ENCODE data around the gene SYCE3. TPM values are rescaled to one million over a fixed set of nuclear protein-coding genes. Genes with fewer than 3 reads are reported as not detected.
A peak's percentile ranks its signal among the peaks of the same experiment; 100 is the strongest.

Gene SYCE3
- polyA plus RNA-seq, 3 donors = 1.9 to 3.1 TPM; not detected in 1

DNA sequence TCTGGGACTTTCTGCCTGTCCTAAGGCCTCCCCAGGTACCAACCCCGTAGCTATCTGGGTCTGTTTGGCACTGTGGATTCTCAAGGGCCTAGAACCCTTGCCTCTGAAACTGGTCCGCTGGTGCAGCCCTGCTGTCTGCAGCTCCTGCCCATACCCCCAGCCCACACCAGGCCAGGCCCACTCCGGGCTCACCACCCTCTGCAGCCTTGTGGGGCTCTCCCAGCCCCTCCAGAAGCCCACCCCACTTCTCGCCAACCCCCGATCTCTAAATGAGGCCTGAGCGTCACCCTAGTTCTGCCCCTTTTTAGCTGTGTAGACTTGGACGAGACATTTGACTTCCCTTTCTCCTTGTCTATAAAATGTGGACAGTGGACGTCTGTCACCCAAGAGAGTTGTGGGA is 12.3 kb downstream of the SYCE3 start:
- no peak overlapping the region for H3K27ac ChIP-seq (ENCODE audit: low read depth in 1 of 2, low read length in 2 of 2)
- peak in 1 of 3 donors; percentile 1 for DNase-seq
- H3K9me3 ChIP-seq (replicated peaks in 1 of 2; ENCODE audit: control insufficient read depth in 1 of 2, insufficient read depth in 1 of 2, low read length in 2 of 2) = no peaks in the 10 kb centered on the region
- no peak overlapping the region for H3K4me3 ChIP-seq (replicated peaks in 1 of 3; ENCODE audit: low read depth in 2 of 3, low read length in 3 of 3)
- no peaks in the 10 kb centered on the region for H4K20me1 ChIP-seq (ENCODE audit: insufficient read depth, low read length)
- WGBS (ENCODE audit: insufficient coverage) = 93% methylated on average over 4 of the region's 8 CpGs
- no peak overlapping the region for H2AFZ ChIP-seq (ENCODE audit: insufficient read depth, low read depth, low read length, poor library complexity, severe bottlenecking)
- Mint-ChIP-seq H3K36me3 (peaks cover 3% of the 10 kb centered on the region in 2 donors), H3K9me3 (peaks cover 0 to 6% (median 0%) of the 10 kb centered on the region in 7 donors), H3K27me3 (ENCODE audit: low read depth in 3 of 3) (peaks cover 3 to 24% (median 8%) of the 10 kb centered on the region in 3 donors), H3K27ac (no peak overlapping the region), H3K4me1 (peaks cover 24% of the 10 kb centered on the region), H3K4me3 (no peak overlapping the region)
- TF ChIP-seq, protein P1, sequence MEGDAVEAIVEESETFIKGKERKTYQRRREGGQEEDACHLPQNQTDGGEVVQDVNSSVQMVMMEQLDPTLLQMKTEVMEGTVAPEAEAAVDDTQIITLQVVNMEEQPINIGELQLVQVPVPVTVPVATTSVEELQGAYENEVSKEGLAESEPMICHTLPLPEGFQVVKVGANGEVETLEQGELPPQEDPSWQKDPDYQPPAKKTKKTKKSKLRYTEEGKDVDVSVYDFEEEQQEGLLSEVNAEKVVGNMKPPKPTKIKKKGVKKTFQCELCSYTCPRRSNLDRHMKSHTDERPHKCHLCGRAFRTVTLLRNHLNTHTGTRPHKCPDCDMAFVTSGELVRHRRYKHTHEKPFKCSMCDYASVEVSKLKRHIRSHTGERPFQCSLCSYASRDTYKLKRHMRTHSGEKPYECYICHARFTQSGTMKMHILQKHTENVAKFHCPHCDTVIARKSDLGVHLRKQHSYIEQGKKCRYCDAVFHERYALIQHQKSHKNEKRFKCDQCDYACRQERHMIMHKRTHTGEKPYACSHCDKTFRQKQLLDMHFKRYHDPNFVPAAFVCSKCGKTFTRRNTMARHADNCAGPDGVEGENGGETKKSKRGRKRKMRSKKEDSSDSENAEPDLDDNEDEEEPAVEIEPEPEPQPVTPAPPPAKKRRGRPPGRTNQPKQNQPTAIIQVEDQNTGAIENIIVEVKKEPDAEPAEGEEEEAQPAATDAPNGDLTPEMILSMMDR (IDR thresholded peaks at IDR 0.05) = no peak
- no peak overlapping the region for H3K9ac ChIP-seq (ENCODE audit: insufficient read depth, low read length, poor library complexity, severe bottlenecking)
- H3K4me2 ChIP-seq (replicated peaks; ENCODE audit: extremely low read depth, low read length, poor library complexity, severe bottlenecking) = no peak overlapping the region
- no peaks in the 10 kb centered on the region for H3K36me3 ChIP-seq (replicated peaks in 1 of 2; ENCODE audit: control insufficient read depth in 1 of 2, insufficient read depth in 2 of 2, low read length in 2 of 2)
- peaks cover 27 to 50% of the 10 kb centered on the region in 2 donors for H3K4me1 ChIP-seq (ENCODE audit: control insufficient read depth in 1 of 2, insufficient read depth in 2 of 2, low read length in 2 of 2)
- peaks cover 9% of the 10 kb centered on the region for H3K79me2 ChIP-seq (ENCODE audit: insufficient read depth, low read length)
- intact Hi-C loops (cut with micrococcal nuclease) = no loop called here
- H3K27me3 ChIP-seq (ENCODE audit: control insufficient read depth in 2 of 2, insufficient read depth in 2 of 2, low read length in 2 of 2) = no peaks in the 10 kb centered on the region

DNA sequence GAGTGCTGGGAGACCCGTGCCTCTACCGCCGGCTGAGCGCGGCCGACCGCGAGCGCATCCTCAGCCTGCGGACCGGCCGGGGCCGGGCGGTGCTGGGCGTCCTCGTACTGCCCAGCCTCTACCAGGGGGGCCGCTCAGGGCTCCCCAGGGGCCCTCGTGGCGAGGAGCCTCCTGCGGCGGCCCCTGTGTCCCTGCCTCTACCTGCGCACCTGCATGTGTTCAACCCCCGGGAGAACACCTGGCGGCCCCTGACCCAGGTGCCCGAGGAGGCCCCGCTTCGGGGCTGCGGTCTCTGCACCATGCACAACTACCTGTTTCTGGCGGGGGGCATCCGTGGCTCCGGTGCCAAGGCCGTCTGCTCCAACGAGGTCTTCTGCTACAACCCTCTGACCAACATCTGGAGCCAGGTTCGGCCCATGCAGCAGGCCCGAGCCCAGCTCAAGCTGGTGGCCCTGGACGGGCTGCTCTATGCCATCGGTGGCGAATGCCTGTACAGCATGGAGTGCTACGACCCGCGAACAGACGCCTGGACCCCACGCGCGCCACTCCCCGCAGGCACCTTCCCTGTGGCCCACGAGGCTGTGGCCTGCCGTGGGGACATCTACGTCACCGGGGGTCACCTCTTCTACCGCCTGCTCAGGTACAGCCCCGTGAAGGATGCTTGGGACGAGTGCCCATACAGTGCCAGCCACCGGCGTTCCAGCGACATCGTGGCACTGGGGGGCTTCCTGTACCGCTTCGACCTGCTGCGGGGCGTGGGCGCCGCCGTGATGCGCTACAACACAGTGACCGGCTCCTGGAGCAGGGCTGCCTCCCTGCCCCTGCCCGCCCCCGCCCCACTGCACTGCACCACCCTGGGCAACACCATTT is 13.6 kb downstream of the SYCE3 start:
- H3K79me2 ChIP-seq (ENCODE audit: insufficient read depth, low read length) = peaks cover 16% of the 10 kb centered on the region

More for the DNA sequence above, 13.6 kb downstream of the SYCE3 start:
- H3K27ac Mint-ChIP-seq = peak overlapping the region in 2 of 7 donors; percentile 8 to 30
- WGBS (ENCODE audit: insufficient coverage) = 59% methylated on average over 60 of the region's 68 CpGs
- TF ChIP-seq, protein P1 (IDR thresholded peaks at IDR 0.05) = no peak
- H4K20me1 ChIP-seq (ENCODE audit: insufficient read depth, low read length) = no peaks in the 10 kb centered on the region
- no peaks in the 10 kb centered on the region for H3K27me3 ChIP-seq (ENCODE audit: control insufficient read depth in 2 of 2, insufficient read depth in 2 of 2, low read length in 2 of 2)
- H2AFZ ChIP-seq (ENCODE audit: insufficient read depth, low read depth, low read length, poor library complexity, severe bottlenecking) = peak overlapping the region; percentile 96
- peak overlapping the region; percentile 65 for H3K9ac ChIP-seq (ENCODE audit: insufficient read depth, low read length, poor library complexity, severe bottlenecking)
- H3K4me2 ChIP-seq (replicated peaks; ENCODE audit: extremely low read depth, low read length, poor library complexity, severe bottlenecking) = peak overlapping the region; percentile 88
- H3K4me1 Mint-ChIP-seq = peaks cover 36% of the 10 kb centered on the region
- H3K4me1 ChIP-seq (ENCODE audit: control insufficient read depth in 1 of 2, insufficient read depth in 2 of 2, low read length in 2 of 2) = peaks cover 39 to 62% of the 10 kb centered on the region in 2 donors
- H3K36me3 Mint-ChIP-seq = peaks cover 3% of the 10 kb centered on the region in 2 donors
- peak overlapping the region; percentile 23 to 72 (median 40) for H3K4me3 ChIP-seq (replicated peaks in 1 of 3; ENCODE audit: low read depth in 2 of 3, low read length in 3 of 3)
- H3K9me3 ChIP-seq (replicated peaks in 1 of 2; ENCODE audit: control insufficient read depth in 1 of 2, insufficient read depth in 1 of 2, low read length in 2 of 2) = no peaks in the 10 kb centered on the region
- no peaks in the 10 kb centered on the region for H3K36me3 ChIP-seq (replicated peaks in 1 of 2; ENCODE audit: control insufficient read depth in 1 of 2, insufficient read depth in 2 of 2, low read length in 2 of 2)
- DNase-seq = peak in 1 of 3 donors; percentile 3
- H3K27ac ChIP-seq (ENCODE audit: low read depth in 1 of 2, low read length in 2 of 2) = peak overlapping the region in 1 of 2 donors; percentile 53
- intact Hi-C loops (cut with micrococcal nuclease) = loop anchor here in 1 of 2 donors (5.0 kb wide), 1 partner anchor 33 kb away; the partner anchor contains the start of gene CHKB
- H3K4me3 Mint-ChIP-seq = peak overlapping the region; percentile 75 to 86
- H3K9me3 Mint-ChIP-seq = peaks cover 0 to 6% (median 0%) of the 10 kb centered on the region in 7 donors
- H3K27me3 Mint-ChIP-seq (ENCODE audit: low read depth in 3 of 3) = peaks cover 3 to 24% (median 7%) of the 10 kb centered on the region in 3 donors

Measured in CD14-positive monocyte (primary cell).